Anterior cingulate cortex (tissue), 58 donors: ENCODE data around the gene CACTIN.
"Not testable (repeated sequence)": the region's sequence is repeated elsewhere in the genome, so short reads cannot be mapped to it uniquely, and the experiment has no call there.

ENCODE experiments used
- DNase-seq, 58 donors: peaks; one replicate each; lab custom pipeline; 2025; lab: John Stamatoyannopoulos, UW

The CACTIN gene

GRCh38 chr19:3632739-3633558 lies 6.4 kb upstream of the CACTIN start:
- peak in 47 of 58 donors; percentile 7 to 78 (median 36) for DNase-seq

- no peak for DNase-seq
Measured at GRCh38 chr19:3632098-3632497, 5.5 kb upstream of the CACTIN start.

GRCh38 chr19:3631053-3631861 lies 4.7 kb upstream of the CACTIN start:
- no peak for DNase-seq

- DNase-seq = not testable (repeated sequence)
Measured at GRCh38 chr19:3628766-3629165, 2.2 kb upstream of the CACTIN start.

- DNase-seq = no peak
Measured at GRCh38 chr19:3627351-3627723, 747 bp upstream of the CACTIN start.

GRCh38 chr19:3625996-3626472 lies 556 bp downstream of the CACTIN start:
- no peak for DNase-seq

- DNase-seq = no peak
Measured at GRCh38 chr19:3623716-3624115, 2.9 kb downstream of the CACTIN start.

- no peak for DNase-seq
Measured at GRCh38 chr19:3622224-3622623, 4.4 kb downstream of the CACTIN start.

GRCh38 chr19:3621689-3622088 lies 4.9 kb downstream of the CACTIN start:
- no peak for DNase-seq

GRCh38 chr19:3620817-3621547 lies 5.6 kb downstream of the CACTIN start:
- DNase-seq = no peak

GRCh38 chr19:3620145-3620816 lies 6.3 kb downstream of the CACTIN start:
- DNase-seq = no peak

GRCh38 chr19:3619631-3620012 lies 7.0 kb downstream of the CACTIN start:
- DNase-seq = no peak

- DNase-seq = no peak
Measured at GRCh38 chr19:3618811-3619630, 7.6 kb downstream of the CACTIN start.

- peak in 35 of 58 donors; percentile 9 to 63 (median 32) for DNase-seq
Measured at GRCh38 chr19:3618144-3618810, 8.3 kb downstream of the CACTIN start.

- DNase-seq = no peak
Measured at GRCh38 chr19:3617463-3617862, 9.1 kb downstream of the CACTIN start.

GRCh38 chr19:3615524-3616135 lies 11.0 kb downstream of the CACTIN start:
- DNase-seq = no peak

GRCh38 chr19:3614858-3615505 lies 11.6 kb downstream of the CACTIN start:
- no peak for DNase-seq
